GM19324 (cell line): ENCODE measurements around the gene SH3BGRL2.

Source experiments
- ATAC-seq: cut with Tn5 transposase; IDR thresholded peaks from one replicate; pipeline ENCODE4 v1.9.1; 2021; ENCODE audit warnings: mild to moderate bottlenecking, moderate library complexity; ENCODE audit not compliant: unreplicated experiment, low FRiP score

Gene SH3BGRL2

DNA sequence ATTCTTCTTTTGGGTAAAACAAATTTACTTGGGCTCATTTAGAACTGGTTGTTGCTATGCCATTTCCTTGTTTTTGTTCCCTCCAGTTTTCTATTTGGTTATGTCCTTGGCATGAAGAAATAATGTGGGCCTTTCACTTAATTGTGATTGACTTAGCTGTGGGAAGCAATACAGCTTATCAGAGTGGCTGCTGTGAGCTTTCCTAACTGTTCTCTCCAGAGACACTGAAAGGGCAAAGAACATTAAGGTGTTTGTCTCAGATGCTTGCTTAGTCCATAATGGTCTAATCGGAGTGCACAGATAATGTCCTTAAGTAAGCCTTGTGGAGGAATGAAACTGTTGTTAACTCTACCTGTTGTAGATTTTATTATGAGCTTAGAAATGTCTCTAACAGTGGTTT lies 56.6 kb downstream of the SH3BGRL2 start:
- no peak for ATAC-seq

DNA sequence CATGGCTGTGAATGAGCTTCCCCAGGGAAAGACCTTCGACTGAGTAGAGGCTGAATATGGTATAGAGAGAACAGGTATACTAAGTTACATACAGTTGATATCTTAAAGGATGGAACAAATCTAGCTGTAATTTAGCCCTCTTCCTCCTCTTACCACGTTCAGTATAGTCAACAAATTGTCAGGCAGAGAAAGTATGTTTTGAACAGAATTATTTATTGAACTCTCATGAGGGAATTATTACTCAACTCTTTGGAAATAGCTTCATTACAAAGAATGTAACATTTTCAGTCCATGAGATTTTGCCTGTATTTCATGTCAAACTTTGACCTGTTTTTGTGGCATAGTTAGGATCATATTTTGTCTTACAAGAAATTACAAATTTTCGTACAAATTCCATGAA lies 63.0 kb downstream of the SH3BGRL2 start:
- no peak for ATAC-seq

- ATAC-seq = no peak
These were observed 63.7 kb downstream of the SH3BGRL2 start for GRCh38 chr6:79694623-79695343.

GRCh38 chr6:79697430-79697829 lies 66.3 kb downstream of the SH3BGRL2 start:
- no peak for ATAC-seq

GRCh38 chr6:79699606-79700005 lies 68.5 kb downstream of the SH3BGRL2 start:
- ATAC-seq = no peak

DNA sequence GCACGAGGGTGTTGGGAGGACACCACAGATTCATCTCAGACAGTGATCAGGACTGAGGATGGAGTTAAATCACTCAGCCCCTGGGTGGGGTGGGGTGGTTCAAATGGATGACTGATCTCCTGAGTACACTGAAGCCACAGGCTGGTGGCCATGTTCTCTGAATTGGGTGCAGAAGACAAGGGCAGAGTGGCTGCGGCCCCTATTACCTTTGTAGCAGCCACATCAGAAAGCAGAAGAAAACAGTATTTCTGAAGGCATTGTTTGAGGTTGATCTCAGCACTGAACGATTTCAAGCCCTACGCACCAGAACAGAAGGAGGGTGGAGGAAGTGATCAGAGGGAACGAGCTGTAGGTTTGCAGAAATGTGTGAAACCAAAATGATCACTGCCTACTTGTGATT lies 71.6 kb downstream of the SH3BGRL2 start:
- ATAC-seq = no peak

DNA sequence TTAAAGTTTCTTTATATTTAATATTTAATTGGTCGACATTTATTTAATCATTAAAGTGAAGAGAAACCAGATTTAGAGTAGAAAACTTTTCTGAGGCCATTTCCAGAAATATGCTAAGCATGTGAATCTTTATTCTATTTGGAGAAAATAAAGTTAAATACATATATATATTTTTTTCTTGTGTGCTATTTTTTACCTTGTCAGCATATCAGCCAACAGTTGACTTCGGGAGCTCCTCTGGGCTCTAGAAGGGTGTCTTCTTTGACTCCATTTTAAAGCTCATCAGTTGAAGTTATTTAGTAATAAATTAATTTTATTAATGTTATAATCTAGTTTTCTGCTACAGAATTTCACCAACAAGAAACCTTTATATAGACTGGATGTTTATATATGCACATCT lies 73.1 kb downstream of the SH3BGRL2 start:
- no peak for ATAC-seq

DNA sequence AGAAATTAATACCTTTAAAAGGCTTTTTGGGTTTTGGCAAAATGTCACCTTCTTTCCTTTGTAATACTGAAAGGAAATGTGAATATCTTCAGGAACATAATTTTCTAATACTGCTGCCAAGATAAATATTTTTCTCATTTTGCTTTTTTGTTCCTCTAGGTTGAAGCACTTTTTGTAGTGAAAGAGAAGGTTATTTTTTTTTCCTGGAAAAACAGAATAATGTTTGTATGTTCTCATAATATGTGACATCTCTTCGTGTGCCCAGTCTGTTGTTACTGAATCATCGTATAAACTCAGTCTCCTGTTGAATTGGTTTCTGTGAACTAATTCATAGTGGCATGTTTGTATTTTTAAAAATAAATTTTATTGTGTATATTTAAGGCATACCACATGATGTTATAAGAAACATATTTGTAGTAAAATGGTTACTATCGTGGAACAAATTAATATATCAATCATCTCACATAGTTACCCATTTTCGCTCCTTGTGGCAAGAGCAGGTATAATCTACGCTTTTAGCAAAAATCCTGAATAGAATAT lies 74.4 kb downstream of the SH3BGRL2 start:
- ATAC-seq = no peak

DNA sequence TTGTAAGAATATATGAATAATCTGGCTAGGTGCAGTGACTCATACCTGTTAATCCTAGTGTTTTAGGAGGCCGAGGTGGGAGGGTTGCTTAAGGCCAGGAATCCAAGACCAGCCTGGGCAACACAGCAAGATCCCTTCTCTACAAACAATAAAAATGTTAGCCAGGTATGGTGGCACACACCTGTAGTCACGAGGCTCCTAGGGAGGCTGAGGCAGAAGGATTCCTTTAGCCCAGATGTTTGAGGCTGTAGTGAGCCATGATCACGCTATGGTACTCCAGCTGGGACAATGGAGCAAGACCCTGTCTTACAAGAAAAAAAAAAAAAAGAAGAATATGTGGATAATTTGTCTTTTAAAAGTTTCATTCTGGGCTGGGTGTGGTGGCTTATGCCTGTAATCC lies 75.4 kb downstream of the SH3BGRL2 start:
- ATAC-seq = no peak

- no peak for ATAC-seq
These were observed 76.5 kb downstream of the SH3BGRL2 start for GRCh38 chr6:79707621-79708020.

DNA sequence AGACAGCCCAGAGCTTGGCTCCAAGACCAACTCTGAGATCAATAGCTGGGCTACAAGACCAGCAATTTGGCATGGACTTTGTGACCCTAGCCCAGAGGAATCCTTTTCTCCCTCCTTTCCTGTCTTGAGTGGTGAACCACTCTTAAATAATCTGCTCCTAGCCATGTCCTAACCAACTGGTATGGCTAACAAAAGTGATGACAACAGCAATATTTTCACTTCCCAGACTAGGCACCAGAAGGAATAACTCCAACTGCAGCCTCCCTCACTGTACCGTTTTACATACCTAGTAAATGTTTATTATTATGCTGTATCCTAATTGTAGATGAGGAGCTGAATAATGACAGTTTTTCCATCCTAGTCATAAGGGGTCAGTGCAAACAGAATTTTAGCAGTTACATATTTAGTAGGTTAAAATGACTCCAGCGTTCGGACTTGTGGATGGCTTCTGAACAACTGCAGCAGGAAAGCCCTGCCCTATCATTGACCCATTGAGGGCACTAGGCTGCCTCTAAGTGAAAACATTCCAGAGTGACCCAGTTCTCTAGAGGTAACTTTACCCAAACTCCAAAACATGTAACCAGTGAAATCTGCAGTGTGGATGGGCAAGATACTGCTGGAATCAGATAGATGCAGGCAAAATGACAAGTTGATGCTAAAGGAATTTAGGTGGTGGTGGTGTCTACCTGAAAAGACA lies 77.1 kb downstream of the SH3BGRL2 start:
- no peak for ATAC-seq

GRCh38 chr6:79710127-79710526 lies 79.0 kb downstream of the SH3BGRL2 start:
- no peak for ATAC-seq

DNA sequence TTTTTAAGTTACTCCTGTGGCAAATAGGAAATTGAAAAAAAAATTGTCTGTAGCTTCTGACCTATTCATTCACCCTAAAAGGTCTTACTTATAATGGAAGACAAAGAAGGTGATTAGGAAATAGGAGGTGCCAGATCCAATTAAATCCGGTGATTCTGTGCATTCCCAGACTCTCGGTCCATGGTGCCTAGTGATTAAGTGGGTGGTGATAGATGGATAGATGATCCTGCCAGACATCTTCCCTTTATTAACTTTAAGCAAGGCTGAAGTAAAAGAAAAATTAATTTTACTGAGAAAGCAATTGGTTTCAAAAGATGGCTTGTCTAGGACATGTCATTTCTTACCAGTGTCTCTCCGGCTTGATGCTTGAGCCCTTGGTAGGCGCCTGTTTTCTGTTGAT lies 80.0 kb downstream of the SH3BGRL2 start:
- ATAC-seq = no peak

GRCh38 chr6:79712144-79712543 lies 81.0 kb downstream of the SH3BGRL2 start:
- no peak for ATAC-seq

- no peak for ATAC-seq
These were observed 81.5 kb downstream of the SH3BGRL2 start for GRCh38 chr6:79712616-79713135.

DNA sequence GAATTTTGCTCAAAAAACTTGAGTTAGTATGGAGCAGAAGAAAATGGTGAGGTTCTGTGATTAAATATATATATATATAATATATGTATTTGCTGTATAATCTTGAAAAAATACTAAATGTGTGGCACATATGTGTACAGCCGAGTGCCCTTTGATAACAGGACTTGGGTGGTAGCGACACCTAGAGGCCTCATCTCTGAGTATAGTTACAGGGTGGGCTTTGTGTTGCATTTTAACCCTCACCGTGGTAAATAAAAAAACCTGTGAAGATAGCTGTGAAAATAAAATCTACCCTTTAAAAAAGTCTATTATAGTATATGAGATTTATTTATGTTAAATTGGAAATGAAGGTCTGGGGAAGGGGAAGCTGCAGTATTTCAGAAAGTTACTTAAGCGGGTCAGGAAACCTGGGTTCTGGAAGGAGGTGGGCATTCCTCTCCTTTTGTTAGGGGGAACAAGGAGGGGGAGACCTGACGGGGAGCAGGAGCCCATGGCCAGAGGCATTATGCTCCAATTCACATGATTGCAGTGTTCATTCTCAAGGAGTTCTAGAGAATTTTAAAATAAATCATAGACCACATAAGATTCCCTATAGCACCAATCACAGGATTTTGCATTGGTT lies 82.7 kb downstream of the SH3BGRL2 start:
- peak; percentile 52 for ATAC-seq

- no peak for ATAC-seq
These were observed 86.9 kb downstream of the SH3BGRL2 start for GRCh38 chr6:79717989-79718388.

GRCh38 chr6:79718509-79719247 lies 87.5 kb downstream of the SH3BGRL2 start:
- no peak for ATAC-seq

DNA sequence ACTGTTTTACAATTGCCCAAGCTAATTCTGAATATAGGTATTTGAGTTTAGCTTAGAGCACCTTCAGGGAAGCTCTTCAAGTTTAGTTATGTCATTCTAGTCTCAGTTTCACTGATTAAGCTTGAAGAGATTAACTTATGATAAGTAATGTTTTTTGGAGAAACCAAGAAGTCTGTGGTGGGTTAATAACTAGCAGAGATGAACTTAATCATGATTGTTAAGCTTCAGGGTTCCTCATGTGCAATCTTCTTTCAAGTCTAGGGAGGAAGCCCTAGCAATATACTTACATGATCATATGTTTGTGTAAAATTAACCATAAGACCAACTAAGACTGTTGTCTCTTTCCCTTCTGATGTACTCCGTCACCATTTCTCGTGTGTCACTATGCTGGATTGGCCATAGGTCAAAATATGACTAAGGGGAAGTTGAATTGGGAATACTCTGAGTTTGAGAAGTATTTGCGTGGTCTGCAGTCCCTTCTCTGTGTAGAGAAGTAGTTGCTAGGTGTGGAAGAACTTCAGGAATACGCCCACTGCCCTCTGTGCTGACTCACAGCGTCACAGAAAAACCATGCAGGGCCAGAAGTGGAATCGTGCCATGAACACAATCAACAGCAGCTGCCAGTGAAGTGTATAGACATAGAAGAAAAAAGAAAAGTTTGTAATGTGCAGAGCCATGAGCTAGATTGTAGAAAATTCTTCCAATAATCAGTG lies 88.3 kb downstream of the SH3BGRL2 start:
- no peak for ATAC-seq

DNA sequence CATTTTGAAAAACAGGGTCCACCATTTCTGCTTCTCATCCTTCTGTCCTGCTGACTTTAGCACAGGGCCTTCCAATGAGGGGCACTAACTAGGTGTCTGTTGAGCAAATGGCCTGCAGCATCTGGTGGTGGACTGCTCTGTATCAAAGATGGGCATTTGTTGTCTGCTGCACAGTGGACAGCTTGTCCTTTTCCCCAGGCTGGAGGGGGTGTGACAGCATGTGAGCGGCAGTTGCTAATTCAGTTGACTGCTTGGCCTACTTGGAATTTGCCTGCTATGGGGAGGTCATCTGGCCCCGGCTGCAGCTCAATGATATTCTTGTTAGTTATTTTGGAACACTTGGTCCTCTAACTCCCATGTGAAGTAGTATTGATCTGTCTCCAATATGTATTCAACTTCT lies 93.7 kb downstream of the SH3BGRL2 start:
- no peak for ATAC-seq
